RPMI7951 (cell line): ENCODE results near the gene PRSS56. TPM values are rescaled to one million over a fixed set of nuclear protein-coding genes. Genes with fewer than 3 reads are reported as not detected.

Source experiments
- DNase-seq: peaks from one replicate; pipeline ENCODE4 v3.0.0-alpha.2; 2012; ENCODE audit warnings: low read depth
- total RNA-seq: library from RNA; depleted of rRNA; stranded (reverse); fragments of >200 nt; shearing (Covaris generic); gene quantifications from 2 replicates; pipeline ENCODE4 v1.2.3, GENCODE V29; 2014; rRNA removed

The PRSS56 gene
- total RNA-seq, 1 experiment from 2014 or later, result not detected

DNA sequence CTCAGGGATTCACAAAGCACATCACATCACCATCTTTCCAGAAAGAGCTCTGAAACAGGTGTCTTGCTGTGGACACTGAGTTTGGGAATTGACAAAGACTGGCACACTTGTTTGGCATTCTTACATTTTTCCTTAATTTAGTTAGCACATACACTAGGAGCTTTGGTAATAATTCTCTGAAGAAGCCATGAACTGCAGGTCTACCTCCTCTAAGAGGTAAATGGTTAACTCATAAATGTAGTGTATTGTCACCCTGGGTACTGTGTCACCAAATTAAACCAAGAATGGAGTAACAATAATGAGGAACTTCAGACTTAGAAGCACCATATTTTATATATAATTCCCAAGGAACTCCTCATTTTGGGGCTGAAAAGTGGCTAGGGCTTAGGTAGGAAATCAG is 52.9 kb downstream of the PRSS56 start:
- no peak for DNase-seq

DNA sequence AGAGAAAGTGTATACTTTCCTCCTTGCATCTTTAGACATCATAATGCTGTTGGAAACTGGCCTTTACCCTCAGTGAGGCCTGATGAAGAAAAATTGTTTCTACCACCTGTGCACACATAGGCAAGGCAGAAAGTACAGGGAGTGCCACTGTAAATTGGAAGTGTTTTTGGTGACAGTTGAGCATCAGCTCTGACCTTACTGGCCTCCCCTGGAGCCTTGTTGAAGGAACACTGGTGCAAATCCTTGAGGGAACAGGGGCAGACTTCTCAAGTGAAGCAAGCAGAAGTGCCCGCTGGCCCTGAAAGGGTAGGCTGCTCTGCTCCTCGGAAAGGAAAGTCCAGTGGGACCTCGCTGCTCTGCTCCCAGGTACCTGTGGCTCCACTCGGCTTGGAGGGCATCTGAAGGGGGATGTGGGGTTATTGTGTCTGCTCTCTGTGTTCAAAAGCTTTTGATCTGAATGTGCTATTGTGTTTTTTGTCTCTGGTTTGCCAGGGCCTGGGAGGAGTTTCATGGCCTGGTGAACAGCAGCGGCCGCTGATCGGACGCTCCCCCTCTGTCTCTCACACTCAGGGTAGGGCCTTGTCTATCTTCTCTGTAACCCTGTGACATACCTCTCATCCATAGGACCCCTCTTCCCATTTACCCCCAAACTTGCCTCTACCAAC is 53.7 kb downstream of the PRSS56 start:
- no peak for DNase-seq

DNA sequence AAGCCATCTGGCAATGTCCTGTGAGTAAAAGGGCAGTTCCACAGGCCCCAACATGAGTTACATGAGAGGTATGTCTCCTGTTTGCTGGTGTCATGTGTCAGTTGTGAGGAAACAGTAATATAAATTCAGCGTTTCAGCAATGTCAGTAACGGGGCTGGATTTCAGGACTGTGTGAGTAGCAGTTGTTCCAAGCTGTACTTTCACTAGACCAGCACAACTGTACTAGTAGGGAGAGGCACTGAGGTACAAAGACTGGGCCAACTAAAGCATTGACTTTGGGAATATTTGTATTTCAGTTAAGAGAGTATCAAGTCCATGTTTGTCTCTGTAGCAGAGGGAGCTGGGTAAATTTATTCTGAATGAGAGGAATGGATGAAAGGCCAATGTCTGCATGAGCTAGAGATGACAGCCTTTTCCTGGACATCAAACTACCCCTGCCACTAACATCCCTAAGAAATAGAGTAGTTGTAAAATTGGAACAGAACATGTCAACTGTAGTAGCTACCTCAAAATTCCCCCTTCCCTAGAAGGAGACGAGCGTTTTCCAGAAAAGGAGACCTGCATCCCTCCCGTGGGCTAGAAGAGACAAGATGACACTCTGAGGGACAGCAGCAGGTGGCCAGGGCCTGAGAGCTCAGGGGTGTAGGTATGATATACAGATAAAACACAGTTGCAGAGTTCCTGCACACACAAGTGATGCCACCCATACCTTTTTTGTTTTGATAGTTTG is 54.7 kb downstream of the PRSS56 start:
- DNase-seq, result no peak

Other genes with a start within 250 kb of the PRSS56 start
- gene ALPP, start 141.6 kb upstream of the PRSS56 start, total RNA-seq, result not detected in 2 replicates
- not detected in 2 replicates for gene ALPG, start 113.5 kb upstream of the PRSS56 start, total RNA-seq
- gene ALPI, start 64.2 kb upstream of the PRSS56 start, total RNA-seq, result not detected in 2 replicates
- gene ECEL1, start 32.6 kb upstream of the PRSS56 start, total RNA-seq, result not detected in 2 replicates
- not detected in 2 replicates for gene CHRND, start 5.8 kb downstream of the PRSS56 start, total RNA-seq
- not detected in 2 replicates for gene CHRNG, start 19.3 kb downstream of the PRSS56 start, total RNA-seq
- 6.3 and 7.1 TPM in 2 replicates for gene TIGD1, start 30.2 kb downstream of the PRSS56 start, total RNA-seq
- 146 and 150 TPM in 2 replicates for gene EIF4E2, start 30.3 kb downstream of the PRSS56 start, total RNA-seq
- 1.2 and 1.7 TPM in 2 replicates for gene EFHD1, start 113.2 kb downstream of the PRSS56 start, total RNA-seq
- 36.3 and 46.9 TPM in 2 replicates for gene GIGYF2, start 176.9 kb downstream of the PRSS56 start, total RNA-seq